Ishikawa (cell line): Measurements from ENCODE around the gene VWA3B.

Source experiments
- CEBPB ChIP-seq: IDR thresholded peaks from 2 replicates; pipeline ENCODE4 v1.6.1; 2012
- CREB1 ChIP-seq: IDR thresholded peaks from 2 replicates; pipeline ENCODE4 v1.6.1; 2012; ENCODE audit warnings: low read depth
- EGR1 ChIP-seq: IDR thresholded peaks from 2 replicates; pipeline ENCODE4 v1.6.1; 2012
- EP300 ChIP-seq: IDR thresholded peaks from 2 replicates; pipeline ENCODE4 v1.6.1; 2012; ENCODE audit warnings: borderline replicate concordance
- FOXM1 ChIP-seq: IDR thresholded peaks from 2 replicates; pipeline ENCODE4 v1.6.1; 2012; ENCODE audit warnings: low read depth, borderline replicate concordance
- NFIC ChIP-seq: IDR thresholded peaks from 2 replicates; pipeline ENCODE4 v1.6.1; 2012
- RAD21 ChIP-seq: IDR thresholded peaks from 2 replicates; pipeline ENCODE4 v1.6.1; 2012; ENCODE audit warnings: low read depth
- TAF1 ChIP-seq: IDR thresholded peaks from 2 replicates; pipeline ENCODE4 v1.6.1; 2012; ENCODE audit warnings: low read depth, mild to moderate bottlenecking
- TCF12 ChIP-seq: IDR thresholded peaks from 2 replicates; pipeline ENCODE4 v1.6.1; 2012; ENCODE audit warnings: low read depth
- TEAD4 ChIP-seq: IDR thresholded peaks from 2 replicates; pipeline ENCODE4 v1.6.1; 2012
- YY1 ChIP-seq: IDR thresholded peaks from 2 replicates; pipeline ENCODE4 v1.6.1; 2012; ENCODE audit warnings: low read depth
- ZBTB7A ChIP-seq: IDR thresholded peaks from 2 replicates; pipeline ENCODE4 v1.6.1; 2012; ENCODE audit warnings: low read depth
- TF ChIP-seq, protein P1 (sequence below): IDR thresholded peaks from 2 replicates; pipeline ENCODE4 v1.6.1; 2012
- TF ChIP-seq, protein P2 (sequence below): IDR thresholded peaks from 2 replicates; pipeline ENCODE4 v1.6.1; 2012
- TF ChIP-seq, protein P3 (sequence below): IDR thresholded peaks from 2 replicates; pipeline ENCODE4 v1.6.1; 2012; ENCODE audit warnings: low read depth, mild to moderate bottlenecking

The VWA3B gene

DNA sequence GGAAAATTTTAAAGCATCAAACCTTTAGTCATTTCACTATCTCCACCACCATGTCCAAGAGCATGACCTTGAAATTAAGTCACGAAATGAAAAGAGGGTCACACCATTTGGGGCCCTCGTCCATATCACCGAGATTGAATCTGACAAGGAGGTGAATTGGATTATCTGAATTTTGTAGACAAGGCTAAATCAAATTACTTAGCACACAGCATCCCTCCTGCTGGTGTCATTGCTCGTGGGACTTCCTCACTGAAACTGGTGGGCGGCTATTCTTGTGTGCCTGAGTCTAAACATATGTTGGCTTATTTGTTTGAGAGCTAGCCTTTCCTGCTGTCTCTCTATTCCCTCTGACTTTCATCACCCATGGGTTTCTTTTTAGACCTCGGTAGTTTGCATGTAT is 194.6 kb downstream of the VWA3B start:
- TF ChIP-seq FOXM1 (no peak), CEBPB (no peak), TCF12 (no peak), CREB1 (no peak), TAF1 (no peak), ZBTB7A (no peak), YY1 (no peak), RAD21 (no peak), TEAD4 (no peak), NFIC (no peak), EP300 (no peak), EGR1 (no peak)
- TF ChIP-seq, protein P1, sequence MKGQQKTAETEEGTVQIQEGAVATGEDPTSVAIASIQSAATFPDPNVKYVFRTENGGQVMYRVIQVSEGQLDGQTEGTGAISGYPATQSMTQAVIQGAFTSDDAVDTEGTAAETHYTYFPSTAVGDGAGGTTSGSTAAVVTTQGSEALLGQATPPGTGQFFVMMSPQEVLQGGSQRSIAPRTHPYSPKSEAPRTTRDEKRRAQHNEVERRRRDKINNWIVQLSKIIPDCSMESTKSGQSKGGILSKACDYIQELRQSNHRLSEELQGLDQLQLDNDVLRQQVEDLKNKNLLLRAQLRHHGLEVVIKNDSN, result no peak
- TF ChIP-seq, protein P2, sequence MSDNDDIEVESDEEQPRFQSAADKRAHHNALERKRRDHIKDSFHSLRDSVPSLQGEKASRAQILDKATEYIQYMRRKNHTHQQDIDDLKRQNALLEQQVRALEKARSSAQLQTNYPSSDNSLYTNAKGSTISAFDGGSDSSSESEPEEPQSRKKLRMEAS, result no peak
- TF ChIP-seq, protein P3, sequence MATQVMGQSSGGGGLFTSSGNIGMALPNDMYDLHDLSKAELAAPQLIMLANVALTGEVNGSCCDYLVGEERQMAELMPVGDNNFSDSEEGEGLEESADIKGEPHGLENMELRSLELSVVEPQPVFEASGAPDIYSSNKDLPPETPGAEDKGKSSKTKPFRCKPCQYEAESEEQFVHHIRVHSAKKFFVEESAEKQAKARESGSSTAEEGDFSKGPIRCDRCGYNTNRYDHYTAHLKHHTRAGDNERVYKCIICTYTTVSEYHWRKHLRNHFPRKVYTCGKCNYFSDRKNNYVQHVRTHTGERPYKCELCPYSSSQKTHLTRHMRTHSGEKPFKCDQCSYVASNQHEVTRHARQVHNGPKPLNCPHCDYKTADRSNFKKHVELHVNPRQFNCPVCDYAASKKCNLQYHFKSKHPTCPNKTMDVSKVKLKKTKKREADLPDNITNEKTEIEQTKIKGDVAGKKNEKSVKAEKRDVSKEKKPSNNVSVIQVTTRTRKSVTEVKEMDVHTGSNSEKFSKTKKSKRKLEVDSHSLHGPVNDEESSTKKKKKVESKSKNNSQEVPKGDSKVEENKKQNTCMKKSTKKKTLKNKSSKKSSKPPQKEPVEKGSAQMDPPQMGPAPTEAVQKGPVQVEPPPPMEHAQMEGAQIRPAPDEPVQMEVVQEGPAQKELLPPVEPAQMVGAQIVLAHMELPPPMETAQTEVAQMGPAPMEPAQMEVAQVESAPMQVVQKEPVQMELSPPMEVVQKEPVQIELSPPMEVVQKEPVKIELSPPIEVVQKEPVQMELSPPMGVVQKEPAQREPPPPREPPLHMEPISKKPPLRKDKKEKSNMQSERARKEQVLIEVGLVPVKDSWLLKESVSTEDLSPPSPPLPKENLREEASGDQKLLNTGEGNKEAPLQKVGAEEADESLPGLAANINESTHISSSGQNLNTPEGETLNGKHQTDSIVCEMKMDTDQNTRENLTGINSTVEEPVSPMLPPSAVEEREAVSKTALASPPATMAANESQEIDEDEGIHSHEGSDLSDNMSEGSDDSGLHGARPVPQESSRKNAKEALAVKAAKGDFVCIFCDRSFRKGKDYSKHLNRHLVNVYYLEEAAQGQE, result no peak

DNA sequence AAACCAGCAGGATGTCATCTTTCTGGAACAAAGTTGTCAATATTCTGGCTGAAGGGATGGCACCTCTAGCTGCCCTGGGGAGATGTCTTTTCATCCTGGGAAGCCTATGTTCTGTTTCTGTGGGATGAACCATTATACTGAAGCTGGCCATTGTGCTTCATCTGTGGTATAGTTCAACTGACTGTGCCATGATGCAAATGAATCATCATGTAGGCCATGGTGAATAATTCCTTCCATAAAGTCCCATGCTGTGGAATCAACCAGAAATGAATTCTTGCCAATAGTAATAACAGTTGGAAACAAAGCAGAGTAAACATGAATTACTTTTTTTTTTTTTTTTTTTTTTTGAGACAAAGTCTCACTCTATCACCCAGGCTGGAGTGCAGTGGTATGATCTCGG is 195.1 kb downstream of the VWA3B start:
- TF ChIP-seq, protein P3, result no peak
- TF ChIP-seq FOXM1, result no peak
- no peak for TF ChIP-seq TEAD4
- TF ChIP-seq, protein P2, result no peak
- TF ChIP-seq TCF12, result no peak
- TF ChIP-seq CREB1, result no peak
- no peak for TF ChIP-seq YY1
- TF ChIP-seq CEBPB, result no peak
- TF ChIP-seq NFIC, result no peak
- TF ChIP-seq, protein P1, result no peak
- TF ChIP-seq EGR1, result no peak

DNA sequence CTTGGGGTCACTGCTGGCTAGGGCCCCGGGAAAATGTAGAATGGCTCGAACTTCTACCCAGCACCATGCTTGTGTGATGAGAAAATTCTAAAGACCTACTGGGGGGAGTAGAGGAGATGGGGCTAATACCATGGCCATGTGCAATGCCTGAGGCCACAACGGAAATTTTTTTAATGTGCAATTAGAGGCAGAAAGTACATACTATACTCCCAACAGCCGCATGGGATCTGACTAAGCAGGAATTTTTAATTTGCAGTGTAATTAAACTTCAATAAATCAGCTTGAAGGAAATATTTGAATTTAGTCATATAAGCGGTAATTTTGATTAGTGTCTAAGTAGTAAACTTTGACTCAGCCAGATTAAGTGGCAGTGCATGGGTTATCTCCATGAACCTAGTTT is 206.1 kb downstream of the VWA3B start:
- TF ChIP-seq EP300 (no peak), CREB1 (no peak), RAD21 (no peak), TCF12 (no peak), ZBTB7A (no peak), CEBPB (no peak), EGR1 (no peak), NFIC (no peak), TEAD4 (no peak), FOXM1 (no peak), YY1 (no peak), TAF1 (no peak)
- TF ChIP-seq, protein P1, result no peak
- TF ChIP-seq, protein P3, result no peak
- TF ChIP-seq, protein P2, result no peak

DNA sequence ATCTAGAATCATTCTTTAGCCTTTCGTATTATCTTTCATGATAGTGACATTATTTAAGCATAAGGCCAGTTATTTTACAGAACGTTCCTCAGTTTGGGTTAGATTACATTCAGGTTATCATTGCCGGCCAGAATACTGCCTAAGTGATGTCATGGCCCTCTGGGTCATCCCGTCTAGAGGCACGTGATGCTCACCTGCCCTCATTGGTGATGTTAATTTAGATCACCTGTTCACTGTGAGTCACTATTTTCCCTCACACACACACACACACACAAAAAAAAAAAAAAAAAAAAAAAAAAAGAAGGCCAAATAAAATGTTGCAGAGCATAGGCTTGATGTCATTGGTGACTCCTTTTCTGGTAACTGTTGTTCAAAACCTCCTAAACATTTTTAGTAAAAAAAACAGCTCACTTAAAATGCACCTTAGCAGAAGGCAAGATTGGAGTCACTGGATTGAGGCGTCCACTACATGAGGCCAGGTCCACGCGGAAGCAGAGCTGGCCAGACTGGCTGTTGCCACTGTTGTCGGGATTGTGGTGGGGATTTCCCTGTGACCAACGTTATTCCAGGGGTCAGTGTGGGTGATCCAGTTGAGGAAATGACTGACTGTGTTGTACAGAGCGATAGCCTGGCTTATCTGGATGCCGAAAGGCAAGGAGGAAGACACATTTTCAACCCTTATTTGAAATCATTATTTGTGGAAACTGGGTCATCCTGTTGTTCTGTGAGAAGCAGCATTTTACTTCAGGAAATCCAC is 207.1 kb downstream of the VWA3B start:
- no peak for TF ChIP-seq TEAD4
- no peak for TF ChIP-seq EGR1
- TF ChIP-seq, protein P3, result no peak
- no peak for TF ChIP-seq CREB1
- TF ChIP-seq EP300, result no peak
- no peak for TF ChIP-seq NFIC
- no peak for TF ChIP-seq TAF1
- TF ChIP-seq ZBTB7A, result no peak
- TF ChIP-seq, protein P1, result no peak
- TF ChIP-seq CEBPB, result no peak
- TF ChIP-seq TCF12, result no peak
- TF ChIP-seq FOXM1, result no peak
- TF ChIP-seq YY1, result no peak
- no peak for TF ChIP-seq RAD21
- TF ChIP-seq, protein P2, result no peak
